AG04449 (cell line): ENCODE measurements around the gene HHIPL1.

Experiments used
- CTCF ChIA-PET: fragments of 350-600 bp; formaldehyde crosslinking; extraction: SDS; loops from one replicate; lab custom pipeline; 2021; ENCODE audit warnings: antibody characterized with exemption; lab: Yijun Ruan, JAX
- POLR2A ChIA-PET: fragments of 400-600, 350-600 bp; formaldehyde crosslinking; extraction: SDS; loops from one replicate; lab custom pipeline; 2020; ENCODE audit warnings: antibody characterized with exemption, inconsistent platforms; lab: Yijun Ruan, JAX
- DNase-seq: peaks from one replicate; pipeline ENCODE4 v3.0.0-alpha.2; 2010; ENCODE audit warnings: low read depth, low spot score
- H3K4me3 ChIP-seq: 2 replicates; pipeline ENCODE4 v1.5.1; 2011; ENCODE audit warnings: low read depth, mild to moderate bottlenecking, control low read depth, low read length
- TF ChIP-seq, protein P1 (sequence below): IDR thresholded peaks from one replicate; pipeline ENCODE4 v1.5.1; 2011; ENCODE audit warnings: mild to moderate bottlenecking, moderate library complexity, low read length, control low read depth, inconsistent platforms; ENCODE audit not compliant: insufficient read depth; ENCODE audit errors: missing control alignments

The HHIPL1 gene

DNA sequence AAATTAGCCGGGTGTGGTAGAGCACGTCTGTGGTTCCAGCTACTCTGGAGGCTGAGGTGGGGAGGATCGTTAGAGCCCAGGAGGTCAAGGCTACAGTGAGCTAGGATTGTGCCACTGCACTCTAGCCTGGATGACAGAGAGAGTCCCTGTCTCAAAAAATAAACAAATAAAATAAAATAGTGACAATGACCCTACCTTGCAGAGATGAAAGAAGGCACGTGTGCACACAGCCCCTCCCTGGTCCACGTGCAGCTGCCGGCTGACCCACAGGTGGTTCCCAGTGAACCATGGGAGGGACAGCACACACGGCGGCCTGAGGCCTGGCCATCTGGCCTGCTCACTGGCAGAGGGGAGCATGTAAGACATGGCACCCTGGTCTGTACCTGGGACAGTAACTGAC lies 4.7 kb downstream of the HHIPL1 start:
- H3K4me3 ChIP-seq, result no peak overlapping the region
- CTCF ChIA-PET, result no interaction called here
- TF ChIP-seq, protein P1, sequence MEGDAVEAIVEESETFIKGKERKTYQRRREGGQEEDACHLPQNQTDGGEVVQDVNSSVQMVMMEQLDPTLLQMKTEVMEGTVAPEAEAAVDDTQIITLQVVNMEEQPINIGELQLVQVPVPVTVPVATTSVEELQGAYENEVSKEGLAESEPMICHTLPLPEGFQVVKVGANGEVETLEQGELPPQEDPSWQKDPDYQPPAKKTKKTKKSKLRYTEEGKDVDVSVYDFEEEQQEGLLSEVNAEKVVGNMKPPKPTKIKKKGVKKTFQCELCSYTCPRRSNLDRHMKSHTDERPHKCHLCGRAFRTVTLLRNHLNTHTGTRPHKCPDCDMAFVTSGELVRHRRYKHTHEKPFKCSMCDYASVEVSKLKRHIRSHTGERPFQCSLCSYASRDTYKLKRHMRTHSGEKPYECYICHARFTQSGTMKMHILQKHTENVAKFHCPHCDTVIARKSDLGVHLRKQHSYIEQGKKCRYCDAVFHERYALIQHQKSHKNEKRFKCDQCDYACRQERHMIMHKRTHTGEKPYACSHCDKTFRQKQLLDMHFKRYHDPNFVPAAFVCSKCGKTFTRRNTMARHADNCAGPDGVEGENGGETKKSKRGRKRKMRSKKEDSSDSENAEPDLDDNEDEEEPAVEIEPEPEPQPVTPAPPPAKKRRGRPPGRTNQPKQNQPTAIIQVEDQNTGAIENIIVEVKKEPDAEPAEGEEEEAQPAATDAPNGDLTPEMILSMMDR, result no peak
- POLR2A ChIA-PET, result no interaction called here
- no peak for DNase-seq

DNA sequence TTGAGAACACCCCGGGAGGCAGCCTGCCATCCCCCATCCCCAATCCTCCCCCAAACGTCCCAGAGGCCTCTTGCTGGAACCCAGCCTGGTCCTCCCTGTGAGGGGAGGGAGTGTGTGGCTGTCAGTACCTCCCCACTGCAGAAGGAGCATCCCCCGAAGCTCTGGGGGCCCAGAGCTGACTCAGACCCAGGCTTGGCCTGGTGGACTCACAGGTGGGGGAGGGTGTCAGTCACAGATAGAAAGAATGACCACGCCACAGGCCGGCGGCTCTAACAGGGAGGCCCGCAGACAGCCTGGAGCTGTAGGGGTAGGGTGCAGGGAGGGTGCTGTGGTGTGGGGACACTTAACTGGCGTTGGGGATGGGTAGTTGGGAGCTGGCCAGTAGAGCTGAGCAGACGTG lies 5.3 kb downstream of the HHIPL1 start:
- TF ChIP-seq, protein P1, result no peak
- no peak overlapping the region for H3K4me3 ChIP-seq
- POLR2A ChIA-PET, result no interaction called here
- DNase-seq, result no peak
- CTCF ChIA-PET, result no interaction called here

DNA sequence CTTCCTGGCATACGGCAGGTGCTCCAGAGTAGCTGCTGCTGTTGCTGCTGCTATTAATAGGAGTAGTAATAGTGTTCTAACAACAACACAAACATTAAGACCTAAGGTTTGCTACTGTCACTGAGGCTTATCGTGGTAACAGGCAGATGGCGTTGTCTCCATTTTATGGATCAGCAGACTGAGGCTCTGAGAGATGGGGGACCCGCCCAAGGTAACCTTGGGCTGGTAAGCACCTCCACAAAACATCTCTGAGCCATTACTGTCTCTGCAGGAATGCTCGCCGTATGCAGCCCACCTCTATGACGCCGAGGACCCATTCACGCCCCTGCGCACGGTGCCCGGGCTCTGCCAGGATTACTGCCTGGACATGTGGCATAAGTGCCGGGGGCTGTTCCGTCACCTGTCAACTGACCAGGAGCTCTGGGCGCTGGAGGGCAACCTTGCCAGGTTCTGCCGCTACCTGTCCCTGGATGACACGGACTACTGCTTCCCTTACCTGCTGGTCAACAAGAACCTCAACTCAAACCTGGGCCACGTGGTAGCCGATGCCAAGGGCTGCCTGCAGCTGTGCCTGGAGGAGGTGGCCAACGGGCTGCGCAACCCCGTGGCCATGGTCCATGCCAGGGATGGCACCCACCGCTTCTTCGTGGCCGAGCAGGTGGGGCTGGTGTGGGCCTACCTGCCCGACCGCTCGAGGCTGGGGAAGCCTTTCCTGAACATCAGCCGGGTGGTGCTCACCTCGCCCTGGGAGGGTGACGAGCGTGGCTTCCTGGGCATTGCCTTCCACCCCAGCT lies 7.2 kb downstream of the HHIPL1 start:
- no peak overlapping the region for H3K4me3 ChIP-seq
- ChIA-PET POLR2A (no interaction called here), CTCF (interaction anchor here (0.6 to 1.3 kb wide), 2 partner anchors 134 to 161 kb away, joined by 3 read pairs; no protein-coding TSS in a partner anchor)
- TF ChIP-seq, protein P1, result no peak
- no peak for DNase-seq

DNA sequence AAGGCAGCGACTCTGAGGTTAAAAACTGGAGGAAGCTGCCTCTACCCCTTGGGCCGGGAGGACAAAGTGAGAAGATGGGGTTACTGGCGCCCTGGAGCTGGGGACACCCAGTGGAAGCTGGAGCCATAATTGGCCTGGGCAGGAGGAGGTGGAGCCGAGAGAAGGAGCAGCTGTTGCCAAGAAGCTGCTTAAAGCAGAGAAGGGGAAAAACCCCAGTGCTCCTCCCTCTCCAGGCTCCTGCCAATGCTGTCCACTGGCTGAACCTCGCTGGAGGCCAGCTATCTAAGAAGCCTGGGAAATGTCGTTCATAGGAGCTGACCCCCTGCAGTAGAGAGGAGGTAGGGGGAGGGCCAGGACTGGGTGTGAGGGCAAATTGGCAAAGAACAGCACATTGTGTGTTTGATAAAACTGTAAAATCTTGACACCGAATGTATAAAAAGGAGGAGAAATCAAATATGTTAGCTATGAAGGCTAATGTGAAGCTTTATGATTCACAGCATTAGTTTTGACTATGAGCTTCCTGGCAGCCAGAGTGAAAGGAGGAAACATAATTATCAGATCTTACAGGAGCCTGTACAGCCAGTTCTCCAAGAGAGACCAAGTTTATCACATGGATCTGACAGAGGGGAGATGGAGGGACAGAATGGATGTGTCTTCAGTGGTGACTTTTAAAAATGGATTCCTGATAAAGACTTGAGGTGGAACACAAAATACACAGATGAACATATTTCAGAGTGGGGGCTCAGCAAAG lies 9.5 kb downstream of the HHIPL1 start:
- ChIA-PET CTCF (interaction anchor here (0.8 to 1.8 kb wide), 4 partner anchors 14 to 131 kb away, joined by 3 to 6 read pairs (median 4); no protein-coding TSS in a partner anchor), POLR2A (interaction anchor here (0.7 to 0.9 kb wide), 2 partner anchors 15 to 159 kb away, joined by 3 read pairs; no protein-coding TSS in a partner anchor)
- peak; percentile 34 for DNase-seq
- TF ChIP-seq, protein P1, result no peak
- no peak overlapping the region for H3K4me3 ChIP-seq

DNA sequence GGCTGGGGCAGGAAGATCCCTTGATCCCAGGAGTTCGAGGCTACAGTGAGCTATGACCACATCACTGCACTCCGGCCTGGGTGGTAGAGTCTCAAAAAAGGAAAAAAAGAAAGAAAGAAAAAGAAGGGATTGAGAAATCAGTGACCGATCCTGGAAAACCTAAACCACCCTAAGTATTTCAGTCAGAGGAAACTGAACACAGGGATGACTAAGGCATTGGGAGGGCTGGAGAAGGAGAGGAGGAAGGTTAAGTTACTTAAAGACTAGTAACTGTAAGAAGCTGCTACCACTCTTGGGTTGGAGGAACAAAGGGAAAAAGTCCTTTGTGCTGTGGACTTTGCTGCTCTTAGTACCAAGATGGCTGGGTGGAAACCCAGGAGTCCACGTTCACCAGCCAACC lies 10.6 kb downstream of the HHIPL1 start:
- TF ChIP-seq, protein P1, result no peak
- CTCF ChIA-PET, result interaction anchor here (0.8 to 1.8 kb wide), 6 partner anchors 27 to 245 kb away, joined by 3 to 6 read pairs (median 4); partner anchors contain the start of gene CYP46A1

DNA sequence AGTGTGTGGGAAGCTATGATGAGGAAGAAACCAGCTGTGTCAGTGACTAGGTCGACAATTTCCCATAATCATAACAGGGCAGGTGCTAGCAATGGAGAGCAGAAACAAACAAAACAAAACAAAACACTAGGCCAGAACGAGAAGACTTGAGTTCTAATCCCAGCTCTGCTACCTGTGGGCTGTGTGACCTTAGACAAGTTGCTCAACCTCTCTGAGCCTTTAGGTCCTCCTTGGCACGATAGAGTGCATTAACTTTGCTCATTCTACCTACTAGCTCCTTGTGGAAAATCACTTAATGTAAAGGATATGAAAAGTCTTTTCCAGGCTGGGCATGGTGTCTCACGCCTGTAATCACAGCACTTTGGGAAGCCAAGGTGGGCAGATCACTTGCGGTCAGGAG lies 11.2 kb downstream of the HHIPL1 start:
- CTCF ChIA-PET, result interaction anchor here (0.7 to 1.4 kb wide), 8 partner anchors 11 to 244 kb away, joined by 3 to 5 read pairs (median 3); partner anchors contain the start of gene CYP46A1

More for the DNA sequence above, 10.6 kb downstream of the HHIPL1 start:
- POLR2A ChIA-PET, result no interaction called here
- no peak for DNase-seq
- no peak overlapping the region for H3K4me3 ChIP-seq

More for the DNA sequence above, 11.2 kb downstream of the HHIPL1 start:
- TF ChIP-seq, protein P1, result no peak
- no peak overlapping the region for H3K4me3 ChIP-seq
- POLR2A ChIA-PET, result no interaction called here
- DNase-seq, result no peak
